ENCODE measurements around the gene ETS1. TPM values are rescaled to one million over a fixed set of nuclear protein-coding genes. Genes with fewer than 3 reads are reported as not detected.

The ETS1 gene
- total and polyA plus RNA-seq, 2 experiments from 2014 or later = 25.6 to 52.6 TPM

- no peak for TF ChIP-seq REST (IDR thresholded peaks at IDR 0.05; ENCODE audit: unreplicated experiment)
Observed at GRCh38 chr11:128462922-128463321, 124.4 kb downstream of the ETS1 start (continued).

GRCh38 chr11:128462189-128462588 is 125.2 kb downstream of the ETS1 start:
- no peak overlapping the region for H3K27ac Mint-ChIP-seq
- H3K27ac ChIP-seq (ENCODE audit: low read depth) = no peak overlapping the region
- no peak overlapping the region for H3K4me3 ChIP-seq
- no peaks in the 10 kb centered on the region for H3K4me1 ChIP-seq (ENCODE audit: insufficient read depth)
- no peaks in the 10 kb centered on the region for H3K9me2 ChIP-seq (ENCODE audit: insufficient read depth)
- DNase-seq (ENCODE audit: low spot score) = no peak
- H3K4me1 Mint-ChIP-seq = no peaks in the 10 kb centered on the region
- H3K4me2 ChIP-seq = no peak overlapping the region
- H4K20me1 ChIP-seq (replicated peaks; ENCODE audit: insufficient read depth) = no peaks in the 10 kb centered on the region; the same call in 1 of the 2 replicates
- no peak overlapping the region for H2AFZ ChIP-seq
- H3K27me3 Mint-ChIP-seq (ENCODE audit: insufficient read depth, low read depth, poor library complexity) = no peaks in the 10 kb centered on the region
- no peak overlapping the region for H3K4me3 Mint-ChIP-seq
- H3F3A ChIP-seq (replicated peaks; ENCODE audit: low read depth) = no peaks in the 10 kb centered on the region
- no peak for ATAC-seq
- no peaks in the 10 kb centered on the region for H3K27me3 ChIP-seq (ENCODE audit: insufficient read depth)
- H3K79me2 ChIP-seq (replicated peaks; ENCODE audit: insufficient read depth) = no peaks in the 10 kb centered on the region
- H3K36me3 ChIP-seq (ENCODE audit: insufficient read depth) = peaks cover 14% of the 10 kb centered on the region; the same call in 1 of the 2 replicates
- peaks cover 8% of the 10 kb centered on the region; the same call in 2 of the 3 replicates for H3K36me3 Mint-ChIP-seq (ENCODE audit: low read depth)
- H3K9me3 Mint-ChIP-seq = no peaks in the 10 kb centered on the region
- no peak for TF ChIP-seq ZNF331 (CRISPR knock-in tag; IDR thresholded peaks at IDR 0.05; ENCODE audit: low read depth)
- TF ChIP-seq REST (IDR thresholded peaks at IDR 0.05; ENCODE audit: unreplicated experiment) = no peak
- no peak for TF ChIP-seq JUNB (IDR thresholded peaks at IDR 0.05; ENCODE audit: unreplicated experiment)
- TF ChIP-seq STAT1 (IDR thresholded peaks at IDR 0.05; ENCODE audit: unreplicated experiment) = no peak
- no peak for TF ChIP-seq CREB1 (CRISPR knock-in tag; IDR thresholded peaks at IDR 0.05; ENCODE audit: low read depth)
- TF ChIP-seq NANOG (IDR thresholded peaks at IDR 0.05; ENCODE audit: borderline replicate concordance) = no peak
- TF ChIP-seq ETS1 (IDR thresholded peaks at IDR 0.05) = no peak
- TF ChIP-seq EZH2 (IDR thresholded peaks at IDR 0.05; ENCODE audit: low read depth, unreplicated experiment) = no peak
- no peak for TF ChIP-seq CTCF (conservative IDR thresholded peaks at IDR 0.05; ENCODE audit: low read depth in 2 of 2)
